RWPE1 (cell line): ENCODE results near the gene ANKMY1.

Experiments used
- CTCF ChIA-PET: fragments of 350-600 bp; sonication (Branson Sonifier 250); formaldehyde crosslinking; extraction: SDS; loops from one replicate; lab custom pipeline; 2021; lab: Yijun Ruan, JAX
- POLR2A ChIA-PET: fragments of 400-600 bp; formaldehyde crosslinking; extraction: SDS; loops from one replicate; lab custom pipeline; 2020; ENCODE audit warnings: antibody characterized with exemption; ENCODE audit not compliant: low non-redundant PET; lab: Yijun Ruan, JAX
- DNase-seq: peaks from one replicate; pipeline ENCODE4 v3.0.0; 2012; ENCODE audit warnings: low spot score
- H3K27ac ChIP-seq: fragments of 450-650 bp; 2 replicates; pipeline ENCODE4 v1.5.1; 2017
- TF ChIP-seq, protein P1 (sequence below): fragments of 450-650 bp; conservative IDR thresholded peaks from 2 replicates; pipeline ENCODE4 v1.5.1; 2017; ENCODE audit warnings: low read depth, mild to moderate bottlenecking

Gene ANKMY1

DNA sequence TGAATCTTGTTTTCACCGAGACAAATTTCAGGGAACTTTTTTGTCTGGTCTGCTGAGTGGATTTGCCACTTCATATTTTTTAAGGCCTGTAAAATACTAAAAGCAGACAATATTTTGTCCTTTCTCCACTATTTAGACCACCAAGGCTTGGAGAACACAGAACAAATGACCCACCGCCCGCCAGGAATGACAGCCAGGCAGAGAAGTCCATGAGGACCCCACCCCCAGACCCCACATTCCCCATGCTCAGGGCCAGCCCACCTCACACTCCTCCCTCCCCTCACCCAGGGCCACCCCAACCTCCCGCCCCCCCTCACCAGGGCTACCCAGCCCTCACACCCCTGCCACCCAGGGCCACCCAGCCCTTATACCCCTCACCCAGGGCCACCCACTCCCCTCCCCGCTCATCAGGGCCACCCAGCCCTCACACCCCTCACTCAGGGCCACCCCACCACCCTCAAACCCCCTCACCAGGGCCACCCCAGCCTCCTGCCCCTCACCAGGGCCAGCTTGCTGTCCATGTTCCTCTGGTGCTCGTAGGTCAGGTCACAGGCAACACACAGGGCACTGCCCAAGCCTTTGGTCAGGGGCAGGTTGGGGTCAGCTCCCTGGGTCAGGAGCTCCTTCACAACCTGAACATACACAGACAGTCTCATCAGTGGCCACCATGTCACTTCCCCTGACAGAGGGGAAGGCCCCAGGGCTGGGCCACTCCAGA, 50.6 kb downstream of the ANKMY1 start:
- ChIA-PET POLR2A (no interaction called here), CTCF (no interaction called here)
- TF ChIP-seq, protein P1, sequence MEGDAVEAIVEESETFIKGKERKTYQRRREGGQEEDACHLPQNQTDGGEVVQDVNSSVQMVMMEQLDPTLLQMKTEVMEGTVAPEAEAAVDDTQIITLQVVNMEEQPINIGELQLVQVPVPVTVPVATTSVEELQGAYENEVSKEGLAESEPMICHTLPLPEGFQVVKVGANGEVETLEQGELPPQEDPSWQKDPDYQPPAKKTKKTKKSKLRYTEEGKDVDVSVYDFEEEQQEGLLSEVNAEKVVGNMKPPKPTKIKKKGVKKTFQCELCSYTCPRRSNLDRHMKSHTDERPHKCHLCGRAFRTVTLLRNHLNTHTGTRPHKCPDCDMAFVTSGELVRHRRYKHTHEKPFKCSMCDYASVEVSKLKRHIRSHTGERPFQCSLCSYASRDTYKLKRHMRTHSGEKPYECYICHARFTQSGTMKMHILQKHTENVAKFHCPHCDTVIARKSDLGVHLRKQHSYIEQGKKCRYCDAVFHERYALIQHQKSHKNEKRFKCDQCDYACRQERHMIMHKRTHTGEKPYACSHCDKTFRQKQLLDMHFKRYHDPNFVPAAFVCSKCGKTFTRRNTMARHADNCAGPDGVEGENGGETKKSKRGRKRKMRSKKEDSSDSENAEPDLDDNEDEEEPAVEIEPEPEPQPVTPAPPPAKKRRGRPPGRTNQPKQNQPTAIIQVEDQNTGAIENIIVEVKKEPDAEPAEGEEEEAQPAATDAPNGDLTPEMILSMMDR: no peak
- H3K27ac ChIP-seq: no peak overlapping the region
- DNase-seq: no peak

GRCh38 chr2:240506406-240507059, 51.3 kb downstream of the ANKMY1 start:
- ChIA-PET POLR2A (no interaction called here), CTCF (no interaction called here)
- TF ChIP-seq, protein P1: no peak
- no peak overlapping the region for H3K27ac ChIP-seq
- no peak for DNase-seq

DNA sequence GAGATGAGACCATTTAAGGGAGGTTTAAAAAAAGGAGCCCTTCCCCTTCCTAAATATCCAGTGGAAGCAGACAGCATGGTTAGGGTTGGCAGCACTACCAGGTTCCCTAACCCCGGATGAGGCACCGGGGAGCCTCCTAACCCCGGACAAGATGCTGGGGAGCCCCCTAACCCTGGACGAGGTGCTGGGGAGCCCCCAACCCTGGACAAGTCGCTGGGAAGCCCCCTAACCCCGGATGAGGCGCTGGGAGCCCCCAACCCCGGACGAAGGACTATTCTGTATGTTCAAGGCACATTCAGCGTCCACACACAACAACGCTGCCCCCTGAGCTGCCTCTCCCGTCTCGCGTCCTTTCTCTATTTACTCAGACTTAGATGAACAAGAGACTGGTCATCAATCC, 51.9 kb downstream of the ANKMY1 start:
- TF ChIP-seq, protein P1: no peak
- CTCF ChIA-PET: no interaction called here
- no peak overlapping the region for H3K27ac ChIP-seq
- POLR2A ChIA-PET: no interaction called here
- DNase-seq: no peak

GRCh38 chr2:240503848-240504247, 53.9 kb downstream of the ANKMY1 start:
- ChIA-PET POLR2A (no interaction called here), CTCF (no interaction called here)
- no peak for DNase-seq
- TF ChIP-seq, protein P1: no peak
- H3K27ac ChIP-seq: no peak overlapping the region

DNA sequence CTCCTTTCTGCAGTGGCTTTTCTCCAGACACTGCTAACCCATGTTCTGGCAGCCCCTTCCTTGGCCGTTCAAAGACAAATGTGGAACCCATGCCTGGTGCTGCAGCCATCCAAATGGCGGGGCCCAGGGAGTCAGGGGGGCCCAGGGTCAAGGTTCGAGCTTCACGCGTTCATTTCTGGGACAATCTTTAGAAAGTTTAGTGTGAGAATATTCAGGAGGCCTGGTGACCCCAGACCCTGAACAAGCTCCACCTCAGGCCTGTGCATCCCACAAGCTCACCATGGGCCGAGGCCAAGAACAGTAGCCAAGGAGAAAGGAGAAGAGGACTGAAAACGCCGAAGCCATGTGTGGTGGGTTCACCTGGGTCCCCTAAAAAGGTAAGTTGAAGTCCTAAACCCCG, 54.4 kb downstream of the ANKMY1 start:
- DNase-seq: no peak
- TF ChIP-seq, protein P1: no peak
- ChIA-PET POLR2A (no interaction called here), CTCF (no interaction called here)
- no peak overlapping the region for H3K27ac ChIP-seq

- TF ChIP-seq, protein P1: no peak
- no peak for DNase-seq
- H3K27ac ChIP-seq: no peak overlapping the region
- CTCF ChIA-PET: no interaction called here
- POLR2A ChIA-PET: no interaction called here
These were observed 55.2 kb downstream of the ANKMY1 start for GRCh38 chr2:240502430-240503121.
